Measurements from ENCODE around the gene TENT5A.

The TENT5A gene

DNA sequence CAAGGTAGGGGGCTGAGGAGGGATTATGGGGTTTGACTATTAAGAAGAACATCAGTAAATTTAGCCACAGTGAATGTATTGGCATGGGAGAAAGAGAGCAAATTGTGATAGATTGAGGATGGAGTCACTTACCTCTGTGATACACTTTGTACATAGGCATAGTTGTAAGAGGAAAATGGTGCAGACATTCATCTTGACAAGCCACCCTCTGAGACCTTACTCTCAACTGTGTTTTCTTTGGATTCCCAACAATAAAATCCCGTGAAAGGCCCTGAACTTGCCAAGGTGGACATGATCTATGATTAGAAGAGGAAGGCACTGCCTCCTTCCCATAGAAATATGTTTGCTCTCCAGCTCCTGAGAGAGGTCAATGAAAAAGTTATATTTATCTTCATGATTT lies 18.6 kb upstream of the TENT5A start:
- DNase-seq (ENCODE audit: low read depth in 2 of 2), result no peak

- no peak for DNase-seq (ENCODE audit: low read depth in 2 of 2)
Observed at GRCh38 chr6:81770381-81770780, 17.9 kb upstream of the TENT5A start.

DNA sequence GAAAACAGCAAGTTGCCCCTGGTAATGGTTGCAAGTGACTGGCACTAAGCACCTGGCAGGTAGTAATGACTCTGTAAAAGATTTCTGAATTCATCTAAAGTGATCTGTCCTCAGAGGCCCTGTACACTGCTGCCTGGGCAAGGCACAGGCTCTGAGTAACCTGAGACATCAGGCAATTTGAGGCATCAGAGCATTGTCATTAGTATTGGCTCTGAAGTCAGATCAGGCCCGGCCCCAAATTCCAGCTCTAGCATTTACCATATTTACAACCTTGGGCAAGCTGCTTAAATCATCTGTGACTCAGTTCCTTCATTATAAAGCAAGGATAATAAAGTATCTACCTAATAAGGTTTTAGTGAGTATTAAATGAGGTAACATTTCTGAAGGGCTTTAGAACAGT lies 17.3 kb upstream of the TENT5A start:
- DNase-seq (ENCODE audit: low read depth in 2 of 2), result no peak

GRCh38 chr6:81768150-81768942 lies 15.9 kb upstream of the TENT5A start:
- DNase-seq (ENCODE audit: low read depth in 2 of 2), result no peak

GRCh38 chr6:81767163-81767891 lies 14.8 kb upstream of the TENT5A start:
- no peak for DNase-seq (ENCODE audit: low read depth in 2 of 2)

DNA sequence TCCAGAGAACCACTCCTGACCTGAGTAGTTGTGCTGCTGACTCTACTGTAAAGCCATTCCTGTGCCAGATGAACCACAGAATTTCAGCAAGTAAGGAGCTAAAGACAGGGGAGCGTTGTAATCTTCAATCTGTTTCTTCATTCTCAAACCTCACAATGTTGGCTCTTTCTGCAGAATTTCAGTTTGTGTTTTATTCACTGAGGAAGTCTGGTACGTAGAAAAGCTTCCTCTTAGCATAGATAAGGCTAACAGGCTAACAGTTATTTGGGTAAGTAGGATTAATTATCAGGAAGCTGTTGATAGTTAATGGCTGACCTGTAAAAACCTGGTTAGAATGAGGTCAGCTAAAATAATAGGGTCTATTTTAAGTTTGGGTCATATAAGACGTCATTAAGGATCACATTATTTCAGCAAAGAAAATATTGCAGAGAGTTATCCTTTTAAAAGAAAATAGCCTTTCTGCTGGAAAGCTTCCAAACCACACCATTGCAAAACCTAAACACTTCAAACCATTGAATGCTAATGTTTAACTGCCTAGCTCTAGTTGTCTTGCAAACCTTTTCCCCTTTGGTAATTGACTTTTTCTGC lies 14.1 kb upstream of the TENT5A start:
- no peak for DNase-seq (ENCODE audit: low read depth in 2 of 2)

- DNase-seq (ENCODE audit: low read depth in 2 of 2), result no peak
Observed at GRCh38 chr6:81764531-81764930, 12.1 kb upstream of the TENT5A start.

DNA sequence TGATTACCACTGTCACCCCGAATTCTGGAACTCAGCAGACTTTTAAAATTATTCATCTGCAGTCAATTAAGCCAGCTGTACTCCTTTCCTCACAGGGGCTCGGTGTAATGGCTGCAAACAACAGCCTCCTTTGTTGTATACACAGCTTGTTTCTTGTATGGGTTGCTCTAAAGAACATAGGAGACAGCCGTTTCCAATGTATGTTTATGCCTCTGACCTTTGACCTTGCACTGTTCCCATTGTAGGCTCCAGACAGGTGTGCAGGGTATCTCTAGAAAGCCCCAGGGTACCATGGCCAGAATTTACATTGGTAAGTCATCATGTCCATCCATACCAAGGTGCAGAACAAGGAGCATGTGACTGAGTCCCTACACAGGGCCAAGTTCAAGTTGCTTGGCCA lies 11.5 kb upstream of the TENT5A start:
- no peak for DNase-seq (ENCODE audit: low read depth in 2 of 2)

DNA sequence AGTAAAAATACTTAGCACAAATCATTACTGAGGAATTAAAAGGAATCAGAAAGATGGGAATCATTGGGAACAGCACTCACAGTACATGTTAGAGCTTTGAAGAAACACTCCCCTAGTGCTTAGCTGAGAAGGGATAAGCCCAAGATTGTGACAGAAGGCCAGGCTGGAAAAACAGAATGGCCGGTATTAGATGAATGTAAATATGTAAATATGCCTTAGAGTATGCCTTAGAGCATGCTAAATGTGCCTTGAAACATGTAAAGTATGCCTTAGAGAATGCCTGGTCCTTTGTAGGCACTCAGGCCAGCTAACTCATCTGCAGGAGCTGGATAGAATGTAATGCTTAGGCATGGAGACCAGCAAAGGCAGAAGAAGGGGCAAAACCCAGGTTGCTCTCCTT lies 10.6 kb upstream of the TENT5A start:
- DNase-seq (ENCODE audit: low read depth in 2 of 2), result no peak

DNA sequence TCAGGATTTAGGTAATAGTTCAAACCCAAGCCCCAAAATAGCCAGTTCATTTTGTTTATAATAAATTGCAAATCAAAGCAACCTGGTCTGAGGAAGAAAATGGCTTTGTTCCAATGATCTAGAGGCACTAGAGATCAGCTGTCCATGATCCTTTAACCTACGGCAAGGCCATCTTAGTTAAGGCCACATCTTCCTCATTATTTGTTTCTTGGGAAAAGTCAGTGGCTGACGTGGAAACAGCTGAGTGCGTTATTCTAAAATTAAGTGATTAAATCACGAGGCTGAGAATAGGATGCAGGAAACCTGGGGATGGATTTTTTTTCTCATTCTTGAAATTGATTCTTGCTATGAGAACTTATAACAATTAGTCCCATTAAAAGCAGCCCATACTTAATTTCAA lies 10.1 kb upstream of the TENT5A start:
- DNase-seq (ENCODE audit: low read depth in 2 of 2), result no peak

DNA sequence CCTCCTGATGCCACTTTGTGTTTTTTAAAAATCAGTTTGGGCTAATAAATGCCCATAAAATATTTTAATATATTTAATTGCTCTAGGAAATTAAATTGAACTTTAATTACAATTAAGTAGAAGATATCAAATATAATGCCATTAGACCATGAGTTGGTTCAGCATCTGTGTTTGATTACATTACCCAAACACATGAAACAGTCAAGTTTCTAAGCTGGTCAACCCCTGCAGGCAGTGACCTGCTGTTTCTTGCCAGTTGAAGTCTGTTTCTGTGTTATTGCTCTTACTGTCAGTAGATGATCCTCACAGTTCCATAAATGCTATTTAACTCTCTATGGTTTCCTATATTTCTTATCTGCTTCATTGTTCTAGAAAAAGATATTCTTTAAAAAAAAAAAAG lies 9.7 kb upstream of the TENT5A start:
- no peak for DNase-seq (ENCODE audit: low read depth in 2 of 2)

- no peak for DNase-seq (ENCODE audit: low read depth in 2 of 2)
Observed at GRCh38 chr6:81761197-81761596, 8.7 kb upstream of the TENT5A start.

- DNase-seq (ENCODE audit: low read depth in 2 of 2), result no peak
Observed at GRCh38 chr6:81759782-81760181, 7.3 kb upstream of the TENT5A start.

DNA sequence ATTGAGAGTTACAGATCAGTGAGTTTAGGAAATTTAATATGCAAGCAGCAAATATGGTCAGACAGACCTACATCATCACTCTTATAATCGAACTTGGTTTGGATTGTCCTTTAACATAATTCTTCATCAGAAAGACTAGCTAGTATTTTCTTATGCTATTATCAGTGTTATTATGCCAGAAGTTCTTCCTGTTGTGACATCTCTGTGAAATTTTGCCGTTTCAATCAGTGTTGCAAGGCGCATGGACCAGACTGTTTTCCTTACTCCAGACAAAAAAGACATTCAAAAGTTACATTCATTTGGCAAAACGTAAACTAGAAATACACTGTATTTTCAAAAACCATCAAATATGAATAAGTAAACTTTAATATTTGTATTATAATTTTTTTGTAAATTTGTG lies 5.7 kb upstream of the TENT5A start:
- no peak for DNase-seq (ENCODE audit: low read depth in 2 of 2)

GRCh38 chr6:81756690-81757089 lies 4.2 kb upstream of the TENT5A start:
- DNase-seq (ENCODE audit: low read depth in 2 of 2), result no peak

DNA sequence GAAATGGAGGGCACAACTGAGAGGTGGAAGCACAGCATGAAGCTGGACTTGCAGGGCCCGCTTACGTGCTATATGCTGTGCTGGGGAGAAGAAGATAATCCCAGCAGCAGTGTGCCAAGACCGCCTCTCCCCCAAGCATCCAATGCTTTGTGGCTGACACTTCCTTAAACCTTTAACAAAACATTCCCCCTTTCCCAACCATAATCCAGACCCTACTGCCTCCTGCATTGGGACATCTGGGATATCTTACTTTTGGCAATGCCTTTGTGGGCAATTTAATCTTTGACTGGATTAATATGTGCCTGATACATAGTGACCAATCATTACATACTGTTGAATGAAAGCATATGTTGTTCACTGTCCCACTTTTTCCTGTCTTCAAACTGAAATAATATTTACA lies 3.1 kb upstream of the TENT5A start:
- no peak for DNase-seq (ENCODE audit: low read depth in 2 of 2)

- no peak for DNase-seq (ENCODE audit: low read depth in 2 of 2)
Observed at GRCh38 chr6:81754906-81755305, 2.4 kb upstream of the TENT5A start.

DNA sequence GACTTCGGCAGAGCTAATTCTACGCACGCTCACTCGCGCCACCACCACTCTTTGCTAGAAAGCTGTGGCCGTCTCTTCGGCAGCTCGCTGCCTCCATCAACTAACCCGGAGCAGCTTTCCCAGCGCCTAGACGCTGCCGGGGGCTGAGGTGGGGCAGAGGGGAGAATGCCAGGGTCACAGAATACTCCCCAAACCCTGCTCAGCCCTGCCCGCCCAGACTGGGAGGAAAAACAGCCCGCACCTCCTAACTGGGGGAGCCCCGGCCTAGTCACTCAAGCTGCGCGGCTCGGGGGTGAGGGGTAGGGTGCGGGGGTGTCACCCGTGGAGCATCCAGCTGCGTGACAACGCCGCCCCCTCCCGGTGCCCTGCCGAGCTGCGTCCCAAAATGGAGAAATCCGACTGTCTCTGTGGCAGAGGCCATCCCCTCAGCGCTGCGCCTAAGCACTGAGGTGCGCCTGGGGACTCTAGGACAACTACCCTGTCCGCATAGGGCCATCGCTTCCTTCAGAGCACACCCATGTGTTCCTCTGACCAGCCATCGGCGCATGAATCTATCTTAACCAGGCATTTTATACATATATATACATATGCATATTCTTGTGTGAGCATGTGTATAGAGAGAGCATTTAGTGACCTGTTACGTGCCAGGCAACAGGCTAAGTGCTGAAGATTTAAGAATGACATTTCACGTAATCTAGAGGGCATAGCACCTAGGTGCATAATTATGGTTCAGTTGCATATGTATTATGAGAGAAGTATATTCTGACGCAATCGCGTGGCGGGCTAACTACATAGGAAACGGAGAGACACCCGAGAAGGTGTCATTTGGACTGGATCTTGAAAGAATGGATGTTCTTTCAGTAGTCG lies 1.5 kb upstream of the TENT5A start:
- peak; percentile 77 to 79 for DNase-seq (ENCODE audit: low read depth in 2 of 2)

GRCh38 chr6:81752921-81753710 lies 635 bp upstream of the TENT5A start:
- DNase-seq (ENCODE audit: low read depth in 2 of 2), result peak in 1 of 2 experiments; percentile 13

- peak in 1 of 2 experiments; percentile 7 for DNase-seq (ENCODE audit: low read depth in 2 of 2)
Observed at GRCh38 chr6:81751388-81752083, 945 bp downstream of the TENT5A start.

Data from stimulated activated CD4-positive, alpha-beta T cell treated with anti-CD3 and anti-CD28 coated beads, Interleukin-12 subunit alpha, Interleukin-12 subunit beta, amount 100 ng/mL, for 24 hours (primary cell).